Uterus (tissue), 2 donors: ENCODE measurements around the gene HCN1.

ENCODE experiments used
- CTCF ChIP-seq, 4 experiments: fragments of 200-600 bp in 2 of 4; fragments of 450-650 bp in 2 of 4; sonication (generic) in 2 of 4; IDR thresholded peaks; one replicate each; pipeline ENCODE4 v1.5.1; 2016 to 2019; ENCODE audit warnings: antibody characterized with exemption in 4 of 4, mild to moderate bottlenecking in 2 of 4, moderate library complexity in 1 of 4
- POLR2A ChIP-seq, 2 donors: fragments of 450-650 bp; IDR thresholded peaks; one replicate each; pipeline ENCODE4 v1.6.1; 2016; ENCODE audit warnings: antibody characterized with exemption in 2 of 2, mild to moderate bottlenecking in 1 of 2, moderate library complexity in 1 of 2

- TF ChIP-seq CTCF (IDR thresholded peaks at IDR 0.05), result no peak
- no peak for TF ChIP-seq POLR2A (IDR thresholded peaks at IDR 0.05)
These were observed 288.1 kb downstream of the HCN1 start for GRCh38 chr5:45408067-45408466.
